ENCODE measurements around the gene LZTR1.
"Not testable (repeated sequence)": the region's sequence is repeated elsewhere in the genome, so short reads cannot be mapped to it uniquely, and the experiment has no call there.

DNA sequence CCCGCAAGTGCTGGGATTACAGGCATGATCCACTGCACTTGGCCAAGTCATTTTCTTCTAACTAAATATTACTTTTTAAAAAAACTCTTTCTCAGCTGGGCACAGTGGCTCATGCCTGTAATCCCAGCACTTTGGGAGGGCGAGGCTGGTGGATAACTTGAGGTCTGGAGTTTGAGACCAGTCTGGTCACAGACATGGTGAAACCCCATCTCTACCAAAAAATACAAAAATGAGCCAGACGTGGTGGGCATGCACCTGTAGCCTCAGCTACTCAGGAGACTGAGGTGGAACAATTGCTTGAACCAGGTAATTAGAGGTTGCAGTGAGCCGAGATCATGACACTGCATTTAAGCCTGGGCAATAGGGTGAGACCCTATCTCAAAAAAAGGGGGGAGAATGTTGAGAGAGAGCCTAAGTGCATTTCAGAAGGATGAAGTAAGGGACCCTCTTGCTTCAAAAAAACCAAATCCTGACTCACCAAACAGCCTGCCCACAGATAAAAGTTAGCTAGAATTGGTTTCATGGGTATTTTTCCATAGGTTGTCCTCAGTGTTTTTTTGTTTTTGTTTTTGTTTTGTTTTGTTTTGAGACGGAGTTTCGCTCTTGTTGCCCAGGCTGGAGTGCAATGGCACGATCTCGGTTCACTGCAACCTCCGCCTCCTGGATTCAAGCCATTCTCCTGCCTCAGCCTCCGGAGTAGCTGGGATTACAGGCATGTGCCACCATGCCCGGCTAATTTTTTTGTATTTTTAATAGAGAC lies 46.1 kb upstream of the LZTR1 start:
- not testable (repeated sequence) for TF ChIP-seq CTCF (IDR thresholded peaks at IDR 0.05; ENCODE audit: control extremely low read depth in 1 of 3, insufficient read depth in 1 of 3, low read depth in 1 of 3, low read length in 3 of 3); TBP (IDR thresholded peaks at IDR 0.05; ENCODE audit: low read depth, low read length); USF2 (IDR thresholded peaks at IDR 0.05; ENCODE audit: low read length); CBX5 (IDR thresholded peaks at IDR 0.05; ENCODE audit: low read depth, low read length); YY1 (IDR thresholded peaks at IDR 0.05; ENCODE audit: low read depth, low read length); EZH2 (IDR thresholded peaks at IDR 0.05; ENCODE audit: low read depth, low read length, severe bottlenecking); ZNF274 (IDR thresholded peaks at IDR 0.05; ENCODE audit: borderline replicate concordance, extremely low read depth, low read length); MAX (IDR thresholded peaks at IDR 0.05)
